ENCODE results near the gene MYZAP.

- TF ChIP-seq CTCF (IDR thresholded peaks at IDR 0.05) (no peak), POLR2AphosphoS5 (IDR thresholded peaks at IDR 0.05; ENCODE audit: low read depth, low read length) (no peak)
These were observed 21.4 kb upstream of the MYZAP start for GRCh38 chr15:57570340-57570739.
